Measurements from ENCODE around the gene FGL2.

GRCh38 chr7:77184463-77184862 is 15.2 kb downstream of the FGL2 start:
- TF ChIP-seq CTCF (conservative IDR thresholded peaks at IDR 0.05 in 1 of 2, IDR thresholded peaks at IDR 0.05 in 1 of 2; ENCODE audit: extremely low read depth in 1 of 2, insufficient read depth in 1 of 2, low read depth in 1 of 2, low read length in 2 of 2) (no peak), EZH2 (IDR thresholded peaks at IDR 0.05; ENCODE audit: borderline replicate concordance, low read length) (no peak)
